Choroid plexus epithelial cell (primary cell): ENCODE data around the gene RACGAP1.
A peak's percentile ranks its signal among the peaks of the same experiment; 100 is the strongest.
"Not testable (repeated sequence)": the region's sequence is repeated elsewhere in the genome, so short reads cannot be mapped to it uniquely, and the experiment has no call there.

Experiments used
- DNase-seq: peaks from one replicate; pipeline ENCODE4 v3.0.0-alpha.2; 2010; ENCODE audit warnings: low read depth
- H3K4me3 ChIP-seq: 2 replicates; pipeline ENCODE4 v1.5.1; 2011; ENCODE audit warnings: low read depth, mild to moderate bottlenecking, control low read depth, low read length, moderate library complexity
- TF ChIP-seq, protein P1 (sequence below): conservative IDR thresholded peaks from 2 replicates; pipeline ENCODE4 v1.5.1; 2011; ENCODE audit warnings: low read depth, mild to moderate bottlenecking, control low read depth, inconsistent platforms, low read length, moderate library complexity

Gene RACGAP1

DNA sequence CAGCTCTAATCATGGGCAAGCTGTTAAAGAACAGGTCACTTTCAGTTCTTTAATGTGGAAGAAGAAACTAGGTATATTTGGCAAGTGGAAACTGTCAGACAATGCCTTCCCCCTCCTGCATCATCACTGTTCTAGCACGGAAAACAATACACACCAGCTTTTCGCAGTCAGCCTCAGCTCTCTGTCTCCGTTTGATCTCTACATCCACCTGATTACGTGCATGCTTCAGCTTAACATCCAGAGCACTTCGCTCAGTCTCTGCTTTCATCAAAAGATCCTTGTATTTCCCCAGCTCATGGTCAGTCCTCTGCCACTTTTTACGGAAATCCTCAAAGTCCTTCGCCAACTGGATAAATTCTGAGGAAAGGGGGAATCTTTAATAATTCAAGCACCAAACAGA is 19.0 kb downstream of the RACGAP1 start:
- H3K4me3 ChIP-seq = no peak overlapping the region
- no peak for DNase-seq
- TF ChIP-seq, protein P1, sequence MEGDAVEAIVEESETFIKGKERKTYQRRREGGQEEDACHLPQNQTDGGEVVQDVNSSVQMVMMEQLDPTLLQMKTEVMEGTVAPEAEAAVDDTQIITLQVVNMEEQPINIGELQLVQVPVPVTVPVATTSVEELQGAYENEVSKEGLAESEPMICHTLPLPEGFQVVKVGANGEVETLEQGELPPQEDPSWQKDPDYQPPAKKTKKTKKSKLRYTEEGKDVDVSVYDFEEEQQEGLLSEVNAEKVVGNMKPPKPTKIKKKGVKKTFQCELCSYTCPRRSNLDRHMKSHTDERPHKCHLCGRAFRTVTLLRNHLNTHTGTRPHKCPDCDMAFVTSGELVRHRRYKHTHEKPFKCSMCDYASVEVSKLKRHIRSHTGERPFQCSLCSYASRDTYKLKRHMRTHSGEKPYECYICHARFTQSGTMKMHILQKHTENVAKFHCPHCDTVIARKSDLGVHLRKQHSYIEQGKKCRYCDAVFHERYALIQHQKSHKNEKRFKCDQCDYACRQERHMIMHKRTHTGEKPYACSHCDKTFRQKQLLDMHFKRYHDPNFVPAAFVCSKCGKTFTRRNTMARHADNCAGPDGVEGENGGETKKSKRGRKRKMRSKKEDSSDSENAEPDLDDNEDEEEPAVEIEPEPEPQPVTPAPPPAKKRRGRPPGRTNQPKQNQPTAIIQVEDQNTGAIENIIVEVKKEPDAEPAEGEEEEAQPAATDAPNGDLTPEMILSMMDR = no peak

DNA sequence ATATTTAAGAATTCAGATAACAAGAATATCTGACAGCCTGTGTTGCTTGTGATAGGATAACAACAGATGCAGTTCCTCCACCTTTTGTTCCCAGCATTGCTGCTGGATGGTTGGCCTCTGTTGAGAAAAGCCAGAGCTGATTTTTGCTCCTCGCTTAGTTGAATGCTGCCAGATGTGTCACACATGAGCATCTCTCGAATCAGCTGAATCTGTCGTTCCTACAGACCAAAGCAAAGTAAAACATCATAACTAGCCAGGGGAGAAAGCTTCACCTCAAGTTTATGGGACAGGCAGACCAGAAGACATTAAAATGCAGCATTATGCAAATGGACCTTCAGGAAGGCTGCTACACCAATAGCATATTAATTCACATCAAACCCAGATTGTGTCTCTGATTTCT is 20.1 kb downstream of the RACGAP1 start:
- DNase-seq = no peak
- H3K4me3 ChIP-seq = no peak overlapping the region
- TF ChIP-seq, protein P1 = no peak

DNA sequence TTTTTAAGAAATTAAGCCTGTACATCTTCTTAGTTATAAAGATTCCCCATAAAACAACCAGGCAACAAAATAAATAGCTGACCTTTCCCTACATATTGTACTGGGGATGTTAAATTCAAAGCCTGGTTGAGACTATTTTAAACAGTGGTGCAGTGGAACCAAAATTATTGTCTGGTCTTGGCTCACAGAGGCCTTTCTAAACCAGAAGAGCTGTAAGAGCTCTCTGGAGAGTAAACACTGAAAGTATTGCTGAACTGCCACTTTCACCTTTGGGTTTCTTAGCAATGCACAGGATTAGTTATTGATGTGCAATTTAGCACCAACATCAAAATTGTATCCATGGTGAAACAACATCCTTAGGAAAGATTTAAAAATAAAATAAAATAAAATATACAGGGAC is 20.6 kb downstream of the RACGAP1 start:
- TF ChIP-seq, protein P1 = no peak
- no peak overlapping the region for H3K4me3 ChIP-seq
- no peak for DNase-seq

GRCh38 chr12:50003595-50003994 is 21.7 kb downstream of the RACGAP1 start:
- H3K4me3 ChIP-seq = no peak overlapping the region
- peak; percentile 17 for DNase-seq
- TF ChIP-seq, protein P1 = no peak

DNA sequence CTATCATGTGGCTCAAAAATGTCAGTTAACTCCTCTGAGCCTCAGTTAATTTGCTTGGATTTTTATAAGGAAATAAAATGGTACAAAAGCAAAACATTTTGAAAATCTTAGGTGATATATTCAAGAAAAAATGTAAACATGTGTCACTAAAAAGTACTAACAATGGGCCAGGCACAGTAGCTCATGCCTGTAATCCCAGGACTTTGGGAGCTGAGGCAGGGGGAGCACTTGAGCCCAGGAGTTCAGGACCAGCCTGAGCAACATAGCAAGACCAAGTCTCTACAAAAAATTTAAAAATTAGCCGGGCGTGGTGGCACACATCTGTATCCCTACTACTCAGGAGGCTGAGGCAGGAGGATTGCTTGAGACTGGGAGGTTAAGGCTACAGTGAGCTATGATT is 26.8 kb downstream of the RACGAP1 start:
- TF ChIP-seq, protein P1 = no peak
- DNase-seq = no peak
- no peak overlapping the region for H3K4me3 ChIP-seq

- peak; percentile 64 for DNase-seq
- H3K4me3 ChIP-seq = no peak overlapping the region
- TF ChIP-seq, protein P1 = no peak
Measured at GRCh38 chr12:49990273-49990672, 35.0 kb downstream of the RACGAP1 start.

GRCh38 chr12:49989400-49989799 is 35.9 kb downstream of the RACGAP1 start:
- DNase-seq, H3K4me3 ChIP-seq: not testable (repeated sequence)
